Caco-2 (cell line): Measurements from ENCODE around the gene ZNF438. TPM values are rescaled to one million over a fixed set of nuclear protein-coding genes. Genes with fewer than 3 reads are reported as not detected.
"Not testable (repeated sequence)": the region's sequence is repeated elsewhere in the genome, so short reads cannot be mapped to it uniquely, and the experiment has no call there.

Experiments
- BruUV-seq: library from RNA; stranded (reverse); fragments of 400-500 nt; replicated peaks from 2 replicates; lab custom pipeline; 2021; lab: Mats Ljungman, UMichigan
- CTCF ChIA-PET: fragments of 300-600 bp; sonication (Branson Sonifier 250); formaldehyde crosslinking; loops from one replicate; lab custom pipeline; 2022; ENCODE audit warnings: antibody characterized with exemption; lab: Charles Lee
- POLR2A ChIA-PET: fragments of 300-600 bp; sonication (Branson Sonifier 250); formaldehyde crosslinking; loops from one replicate; lab custom pipeline; 2022; ENCODE audit warnings: antibody characterized with exemption; lab: Charles Lee
- DNase-seq, 2 experiments: peaks; one replicate each; pipeline versions ENCODE4 v3.0.0 to v3.0.0-alpha.2; 2020 to 2022
- H3K27me3 ChIP-seq: replicated peaks from 2 replicates; pipeline ENCODE4 v1.6.0; 2011; ENCODE audit warnings: low read length; ENCODE audit not compliant: control insufficient read depth, insufficient read depth
- H3K36me3 ChIP-seq: 2 replicates; pipeline ENCODE4 v1.5.1; 2011; ENCODE audit warnings: low read length; ENCODE audit not compliant: control insufficient read depth, insufficient read depth
- H3K4me1 ChIP-seq: fragments of 250-450 bp; sonication (Bioruptor Pico); 2 replicates; pipeline ENCODE4 v1.5.1; 2020; ENCODE audit warnings: mild to moderate bottlenecking
- H3K4me3 ChIP-seq: 2 replicates; pipeline ENCODE4 v1.5.1; 2011; ENCODE audit warnings: low read depth, mild to moderate bottlenecking, control low read depth, low read length
- H3K9me3 ChIP-seq: fragments of 250-450 bp; sonication (Bioruptor Pico); 2 replicates; pipeline ENCODE4 v1.5.1; 2020; ENCODE audit warnings: mild to moderate bottlenecking, moderate library complexity
- H3K27ac Mint-ChIP-seq: one replicate; pipeline ENCODE4 v1.8.0; 2022; ENCODE audit warnings: mixed read lengths; ENCODE audit not compliant: unreplicated experiment
- H3K27me3 Mint-ChIP-seq: one replicate; pipeline ENCODE4 v1.8.0; 2022; ENCODE audit warnings: mixed read lengths; ENCODE audit not compliant: insufficient read depth, unreplicated experiment
- H3K36me3 Mint-ChIP-seq: one replicate; pipeline ENCODE4 v1.8.0; 2022; ENCODE audit warnings: mild to moderate bottlenecking, mixed read lengths; ENCODE audit not compliant: insufficient read depth, unreplicated experiment
- H3K4me1 Mint-ChIP-seq: one replicate; pipeline ENCODE4 v1.8.0; 2022; ENCODE audit warnings: low read depth, mixed read lengths; ENCODE audit not compliant: unreplicated experiment
- H3K4me3 Mint-ChIP-seq: one replicate; pipeline ENCODE4 v1.8.0; 2022; ENCODE audit warnings: mild to moderate bottlenecking, moderate library complexity, mixed read lengths; ENCODE audit not compliant: unreplicated experiment
- H3K9me3 Mint-ChIP-seq: one replicate; pipeline ENCODE4 v1.8.0; 2022; ENCODE audit warnings: mixed read lengths; ENCODE audit not compliant: unreplicated experiment
- CTCF ChIP-seq, 2 experiments: fragments of 200-600 bp in 1 of 2; IDR thresholded peaks; 1 replicate in 1 of 2; 2 replicates in 1 of 2; pipeline versions ENCODE4 v1.5.1 to v1.8.0; 2011 to 2022; ENCODE audit warnings: antibody characterized with exemption in 1 of 2, control low read depth in 1 of 2, inconsistent platforms in 1 of 2, low read depth in 1 of 2, low read length in 1 of 2, mild to moderate bottlenecking in 1 of 2, moderate library complexity in 1 of 2; ENCODE audit not compliant: insufficient read depth in 1 of 2, severe bottlenecking in 1 of 2, unreplicated experiment in 1 of 2
- intact Hi-C: fragments of 100-400 bp; cut with micrococcal nuclease; formaldehyde crosslinking; loops from one replicate; pipeline ENCODE4 v1.10.0; 2022; ENCODE audit not compliant: unreplicated experiment
- total RNA-seq: library from RNA; stranded (reverse); gene quantifications from 2 replicates; pipeline ENCODE4 v1.2.3, GENCODE V29; 2022

Gene ZNF438
- total RNA-seq, 1 experiment from 2014 or later, result 1.00 TPM

- no peak overlapping the region for H3K27ac Mint-ChIP-seq
- H3K36me3 Mint-ChIP-seq, result no peaks in the 10 kb centered on the region
- Histone ChIP-seq H3K9me3 (no peaks in the 10 kb centered on the region), H3K4me1 (no peaks in the 10 kb centered on the region), H3K27me3 (no peaks in the 10 kb centered on the region), H3K36me3 (no peaks in the 10 kb centered on the region), H3K4me3 (no peak overlapping the region)
- peaks cover 7% of the 10 kb centered on the region for H3K27me3 Mint-ChIP-seq
- no TSS peak for BruUV-seq
- H3K4me3 Mint-ChIP-seq, result no peak overlapping the region
- POLR2A ChIA-PET, result no interaction called here
- no peaks in the 10 kb centered on the region for H3K4me1 Mint-ChIP-seq
- intact Hi-C loops, result loop anchor here (10.0 kb wide), 1 partner anchor 277 kb away; no protein-coding TSS in a partner anchor
- TF ChIP-seq CTCF (IDR thresholded peaks at IDR 0.05; ENCODE audit: insufficient read depth in 1 of 2, low read depth in 1 of 2, low read length in 1 of 2, severe bottlenecking in 1 of 2, unreplicated experiment in 1 of 2), result no peak
- no peaks in the 10 kb centered on the region for H3K9me3 Mint-ChIP-seq
- DNase-seq, result no peak
- CTCF ChIA-PET, result no interaction called here
Measured at GRCh38 chr10:31061941-31062340, 30.3 kb upstream of the ZNF438 start.

DNA sequence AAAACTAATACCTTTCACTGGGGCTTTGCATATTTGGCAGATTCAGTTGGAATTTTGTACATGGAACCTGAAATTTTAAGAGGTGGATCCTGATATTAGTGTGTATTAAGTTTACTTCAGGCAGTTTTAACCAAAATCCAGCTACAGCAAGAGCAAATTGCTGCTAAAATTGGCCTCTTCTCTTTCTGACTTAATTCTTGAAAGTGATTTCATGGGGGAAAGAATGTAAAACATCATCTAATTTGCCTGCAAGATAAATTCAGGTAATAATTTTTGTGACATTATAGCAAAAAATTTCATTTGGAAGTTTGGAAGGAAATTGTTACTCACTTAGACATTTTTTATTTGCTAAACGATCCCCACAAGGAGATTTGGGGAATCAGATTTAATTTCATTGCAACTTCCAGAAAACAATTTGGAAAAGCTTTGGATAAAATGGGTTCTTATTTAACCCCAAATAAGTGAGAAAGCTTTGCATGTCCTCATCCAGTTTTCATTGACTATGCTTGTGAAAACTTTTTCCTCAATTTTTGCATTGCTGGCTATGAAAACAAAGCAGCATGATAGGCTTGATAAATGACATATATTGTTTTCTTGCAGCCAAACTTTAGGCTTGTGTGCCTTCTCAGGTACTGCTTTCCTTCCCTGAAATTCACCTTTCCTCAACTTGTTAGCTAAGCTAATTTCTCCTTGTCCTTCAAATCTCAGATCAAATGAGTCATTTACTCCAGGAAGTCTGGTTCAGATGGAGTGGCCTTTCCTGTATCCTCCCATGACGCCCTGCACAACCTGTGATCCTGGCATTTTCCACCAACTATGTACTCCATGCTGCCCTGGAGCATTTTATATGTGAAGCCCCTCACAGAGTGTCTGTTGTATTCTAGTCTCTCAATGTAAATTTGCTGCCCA lies 27.4 kb upstream of the ZNF438 start:
- no peak overlapping the region for H3K4me3 ChIP-seq
- H3K27me3 ChIP-seq, result no peaks in the 10 kb centered on the region
- no peaks in the 10 kb centered on the region for H3K36me3 ChIP-seq
- Mint-ChIP-seq H3K36me3 (no peaks in the 10 kb centered on the region), H3K4me3 (no peak overlapping the region), H3K27ac (no peak overlapping the region), H3K4me1 (no peaks in the 10 kb centered on the region), H3K9me3 (no peaks in the 10 kb centered on the region), H3K27me3 (peaks cover 7% of the 10 kb centered on the region)
- BruUV-seq, result no TSS peak
- POLR2A ChIA-PET, result interaction anchor here (1.2 kb wide), 1 partner anchor 28 kb away, joined by 3 read pairs; the partner anchor contains the start of gene ZNF438
- H3K4me1 ChIP-seq, result no peaks in the 10 kb centered on the region
- intact Hi-C loops, result no loop called here
- no peak for DNase-seq
- no peak for TF ChIP-seq CTCF (IDR thresholded peaks at IDR 0.05; ENCODE audit: insufficient read depth in 1 of 2, low read depth in 1 of 2, low read length in 1 of 2, severe bottlenecking in 1 of 2, unreplicated experiment in 1 of 2)
- H3K9me3 ChIP-seq, result 0 out of 2 replicates have a peak, but pooled peaks cover 7% of the 10 kb centered on the region
- CTCF ChIA-PET, result no interaction called here

DNA sequence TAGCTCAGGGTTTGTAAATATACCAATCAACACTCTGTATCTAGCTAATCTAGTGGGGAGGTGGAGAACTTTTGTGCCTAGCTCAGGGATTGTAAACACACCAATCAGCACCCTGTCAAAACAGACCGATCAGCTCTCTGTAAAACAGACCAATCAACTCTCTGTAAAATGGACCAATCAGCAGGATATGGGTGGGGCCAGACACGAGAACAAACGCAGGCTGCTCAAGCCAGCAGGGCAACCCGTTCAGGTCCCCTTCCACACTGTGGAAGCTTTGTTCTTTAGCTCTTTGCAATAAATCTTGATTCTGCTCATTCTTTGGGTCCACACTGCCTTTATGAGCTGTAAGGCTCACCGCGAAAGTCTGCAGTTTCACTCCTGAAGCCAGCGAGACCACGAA lies 25.0 kb upstream of the ZNF438 start:
- H3K36me3 Mint-ChIP-seq, H3K4me3 ChIP-seq, H3K9me3 Mint-ChIP-seq, H3K4me1 Mint-ChIP-seq, DNase-seq, H3K4me1 ChIP-seq, H3K4me3 Mint-ChIP-seq, BruUV-seq, CTCF ChIA-PET, H3K27me3 ChIP-seq, H3K27ac Mint-ChIP-seq, H3K27me3 Mint-ChIP-seq, POLR2A ChIA-PET, H3K36me3 ChIP-seq, intact Hi-C loops: not testable (repeated sequence)
- H3K9me3 ChIP-seq, result peaks cover 13% of the 10 kb centered on the region; the same call in 1 of the 2 replicates
